ENCODE results near the gene MOB3C.

DNA sequence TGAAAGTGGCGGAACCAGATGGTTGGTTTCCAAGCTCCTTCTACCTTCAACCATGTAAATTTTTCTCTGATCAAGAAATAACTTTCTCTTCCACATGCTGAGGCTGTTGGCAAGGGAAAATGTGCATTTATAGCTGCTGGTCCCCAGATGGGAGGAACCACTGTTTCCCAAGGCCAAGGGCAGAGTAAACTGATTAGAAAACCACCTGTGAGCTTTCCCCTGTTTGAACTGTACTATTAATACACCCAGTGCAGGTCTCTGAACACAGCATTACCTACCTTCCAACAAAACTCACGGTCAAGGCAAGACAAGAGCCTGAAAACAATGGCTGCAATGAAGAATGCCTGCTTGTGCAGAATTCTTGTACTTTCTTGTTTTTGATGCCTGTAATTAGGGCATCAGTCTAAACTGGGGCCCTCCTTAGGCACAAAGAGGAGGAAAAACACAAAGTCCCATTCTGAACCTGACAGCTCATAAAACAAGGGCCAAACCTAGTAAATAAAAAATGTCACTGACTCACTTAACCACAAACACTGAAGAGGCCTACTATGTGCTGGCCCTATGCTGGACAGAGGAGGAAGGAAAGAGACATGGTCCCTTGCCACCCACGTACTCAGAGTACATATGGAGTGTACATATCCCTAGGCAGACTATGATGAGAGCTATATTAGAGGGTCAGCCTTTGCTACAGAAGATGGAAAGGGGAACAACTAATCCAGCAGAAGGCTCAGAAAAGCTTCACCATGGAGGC, 15.2 kb downstream of the MOB3C start:
- no peak for TF ChIP-seq ZNF565 (CRISPR knock-in tag; conservative IDR thresholded peaks at IDR 0.05; ENCODE audit: low read depth)
- no peak for TF ChIP-seq GLIS3 (CRISPR knock-in tag; IDR thresholded peaks at IDR 0.05)
- TF ChIP-seq, protein P1, sequence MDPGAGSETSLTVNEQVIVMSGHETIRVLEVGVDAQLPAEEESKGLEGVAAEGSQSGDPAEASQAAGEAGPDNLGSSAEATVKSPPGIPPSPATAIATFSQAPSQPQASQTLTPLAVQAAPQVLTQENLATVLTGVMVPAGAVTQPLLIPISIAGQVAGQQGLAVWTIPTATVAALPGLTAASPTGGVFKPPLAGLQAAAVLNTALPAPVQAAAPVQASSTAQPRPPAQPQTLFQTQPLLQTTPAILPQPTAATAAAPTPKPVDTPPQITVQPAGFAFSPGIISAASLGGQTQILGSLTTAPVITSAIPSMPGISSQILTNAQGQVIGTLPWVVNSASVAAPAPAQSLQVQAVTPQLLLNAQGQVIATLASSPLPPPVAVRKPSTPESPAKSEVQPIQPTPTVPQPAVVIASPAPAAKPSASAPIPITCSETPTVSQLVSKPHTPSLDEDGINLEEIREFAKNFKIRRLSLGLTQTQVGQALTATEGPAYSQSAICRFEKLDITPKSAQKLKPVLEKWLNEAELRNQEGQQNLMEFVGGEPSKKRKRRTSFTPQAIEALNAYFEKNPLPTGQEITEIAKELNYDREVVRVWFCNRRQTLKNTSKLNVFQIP (CRISPR knock-in tag; IDR thresholded peaks at IDR 0.05; ENCODE audit: borderline replicate concordance, low read depth) = no peak
- TF ChIP-seq, protein P2, sequence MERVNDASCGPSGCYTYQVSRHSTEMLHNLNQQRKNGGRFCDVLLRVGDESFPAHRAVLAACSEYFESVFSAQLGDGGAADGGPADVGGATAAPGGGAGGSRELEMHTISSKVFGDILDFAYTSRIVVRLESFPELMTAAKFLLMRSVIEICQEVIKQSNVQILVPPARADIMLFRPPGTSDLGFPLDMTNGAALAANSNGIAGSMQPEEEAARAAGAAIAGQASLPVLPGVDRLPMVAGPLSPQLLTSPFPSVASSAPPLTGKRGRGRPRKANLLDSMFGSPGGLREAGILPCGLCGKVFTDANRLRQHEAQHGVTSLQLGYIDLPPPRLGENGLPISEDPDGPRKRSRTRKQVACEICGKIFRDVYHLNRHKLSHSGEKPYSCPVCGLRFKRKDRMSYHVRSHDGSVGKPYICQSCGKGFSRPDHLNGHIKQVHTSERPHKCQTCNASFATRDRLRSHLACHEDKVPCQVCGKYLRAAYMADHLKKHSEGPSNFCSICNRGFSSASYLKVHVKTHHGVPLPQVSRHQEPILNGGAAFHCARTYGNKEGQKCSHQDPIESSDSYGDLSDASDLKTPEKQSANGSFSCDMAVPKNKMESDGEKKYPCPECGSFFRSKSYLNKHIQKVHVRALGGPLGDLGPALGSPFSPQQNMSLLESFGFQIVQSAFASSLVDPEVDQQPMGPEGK (CRISPR knock-in tag; IDR thresholded peaks at IDR 0.05; ENCODE audit: borderline replicate concordance) = no peak
- no peak for TF ChIP-seq ZFP3 (CRISPR knock-in tag; IDR thresholded peaks at IDR 0.05)
- TF ChIP-seq, protein P3, sequence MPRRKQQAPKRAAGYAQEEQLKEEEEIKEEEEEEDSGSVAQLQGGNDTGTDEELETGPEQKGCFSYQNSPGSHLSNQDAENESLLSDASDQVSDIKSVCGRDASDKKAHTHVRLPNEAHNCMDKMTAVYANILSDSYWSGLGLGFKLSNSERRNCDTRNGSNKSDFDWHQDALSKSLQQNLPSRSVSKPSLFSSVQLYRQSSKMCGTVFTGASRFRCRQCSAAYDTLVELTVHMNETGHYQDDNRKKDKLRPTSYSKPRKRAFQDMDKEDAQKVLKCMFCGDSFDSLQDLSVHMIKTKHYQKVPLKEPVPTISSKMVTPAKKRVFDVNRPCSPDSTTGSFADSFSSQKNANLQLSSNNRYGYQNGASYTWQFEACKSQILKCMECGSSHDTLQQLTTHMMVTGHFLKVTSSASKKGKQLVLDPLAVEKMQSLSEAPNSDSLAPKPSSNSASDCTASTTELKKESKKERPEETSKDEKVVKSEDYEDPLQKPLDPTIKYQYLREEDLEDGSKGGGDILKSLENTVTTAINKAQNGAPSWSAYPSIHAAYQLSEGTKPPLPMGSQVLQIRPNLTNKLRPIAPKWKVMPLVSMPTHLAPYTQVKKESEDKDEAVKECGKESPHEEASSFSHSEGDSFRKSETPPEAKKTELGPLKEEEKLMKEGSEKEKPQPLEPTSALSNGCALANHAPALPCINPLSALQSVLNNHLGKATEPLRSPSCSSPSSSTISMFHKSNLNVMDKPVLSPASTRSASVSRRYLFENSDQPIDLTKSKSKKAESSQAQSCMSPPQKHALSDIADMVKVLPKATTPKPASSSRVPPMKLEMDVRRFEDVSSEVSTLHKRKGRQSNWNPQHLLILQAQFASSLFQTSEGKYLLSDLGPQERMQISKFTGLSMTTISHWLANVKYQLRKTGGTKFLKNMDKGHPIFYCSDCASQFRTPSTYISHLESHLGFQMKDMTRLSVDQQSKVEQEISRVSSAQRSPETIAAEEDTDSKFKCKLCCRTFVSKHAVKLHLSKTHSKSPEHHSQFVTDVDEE (CRISPR knock-in tag; IDR thresholded peaks at IDR 0.05) = no peak
- TF ChIP-seq ZC3H10 (CRISPR knock-in tag; IDR thresholded peaks at IDR 0.05) = no peak
- no peak for TF ChIP-seq OSR1 (CRISPR knock-in tag; IDR thresholded peaks at IDR 0.05)
- TF ChIP-seq, protein P4, sequence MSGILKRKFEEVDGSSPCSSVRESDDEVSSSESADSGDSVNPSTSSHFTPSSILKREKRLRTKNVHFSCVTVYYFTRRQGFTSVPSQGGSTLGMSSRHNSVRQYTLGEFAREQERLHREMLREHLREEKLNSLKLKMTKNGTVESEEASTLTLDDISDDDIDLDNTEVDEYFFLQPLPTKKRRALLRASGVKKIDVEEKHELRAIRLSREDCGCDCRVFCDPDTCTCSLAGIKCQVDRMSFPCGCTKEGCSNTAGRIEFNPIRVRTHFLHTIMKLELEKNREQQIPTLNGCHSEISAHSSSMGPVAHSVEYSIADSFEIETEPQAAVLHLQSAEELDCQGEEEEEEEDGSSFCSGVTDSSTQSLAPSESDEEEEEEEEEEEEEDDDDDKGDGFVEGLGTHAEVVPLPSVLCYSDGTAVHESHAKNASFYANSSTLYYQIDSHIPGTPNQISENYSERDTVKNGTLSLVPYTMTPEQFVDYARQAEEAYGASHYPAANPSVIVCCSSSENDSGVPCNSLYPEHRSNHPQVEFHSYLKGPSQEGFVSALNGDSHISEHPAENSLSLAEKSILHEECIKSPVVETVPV (CRISPR knock-in tag; IDR thresholded peaks at IDR 0.05) = no peak
- TF ChIP-seq RARB (CRISPR knock-in tag; IDR thresholded peaks at IDR 0.05) = no peak
- no peak for TF ChIP-seq ARNTL (CRISPR knock-in tag; IDR thresholded peaks at IDR 0.05; ENCODE audit: borderline replicate concordance, low read depth)
